CD4-positive, alpha-beta T cell treated with Interleukin-15 for 1 hour (primary cell): ENCODE measurements around the gene CFAP43.

Experiments used
- DNase-seq: peaks from one replicate; pipeline ENCODE4 v3.0.0-alpha.2; 2020

The CFAP43 gene, protein sequence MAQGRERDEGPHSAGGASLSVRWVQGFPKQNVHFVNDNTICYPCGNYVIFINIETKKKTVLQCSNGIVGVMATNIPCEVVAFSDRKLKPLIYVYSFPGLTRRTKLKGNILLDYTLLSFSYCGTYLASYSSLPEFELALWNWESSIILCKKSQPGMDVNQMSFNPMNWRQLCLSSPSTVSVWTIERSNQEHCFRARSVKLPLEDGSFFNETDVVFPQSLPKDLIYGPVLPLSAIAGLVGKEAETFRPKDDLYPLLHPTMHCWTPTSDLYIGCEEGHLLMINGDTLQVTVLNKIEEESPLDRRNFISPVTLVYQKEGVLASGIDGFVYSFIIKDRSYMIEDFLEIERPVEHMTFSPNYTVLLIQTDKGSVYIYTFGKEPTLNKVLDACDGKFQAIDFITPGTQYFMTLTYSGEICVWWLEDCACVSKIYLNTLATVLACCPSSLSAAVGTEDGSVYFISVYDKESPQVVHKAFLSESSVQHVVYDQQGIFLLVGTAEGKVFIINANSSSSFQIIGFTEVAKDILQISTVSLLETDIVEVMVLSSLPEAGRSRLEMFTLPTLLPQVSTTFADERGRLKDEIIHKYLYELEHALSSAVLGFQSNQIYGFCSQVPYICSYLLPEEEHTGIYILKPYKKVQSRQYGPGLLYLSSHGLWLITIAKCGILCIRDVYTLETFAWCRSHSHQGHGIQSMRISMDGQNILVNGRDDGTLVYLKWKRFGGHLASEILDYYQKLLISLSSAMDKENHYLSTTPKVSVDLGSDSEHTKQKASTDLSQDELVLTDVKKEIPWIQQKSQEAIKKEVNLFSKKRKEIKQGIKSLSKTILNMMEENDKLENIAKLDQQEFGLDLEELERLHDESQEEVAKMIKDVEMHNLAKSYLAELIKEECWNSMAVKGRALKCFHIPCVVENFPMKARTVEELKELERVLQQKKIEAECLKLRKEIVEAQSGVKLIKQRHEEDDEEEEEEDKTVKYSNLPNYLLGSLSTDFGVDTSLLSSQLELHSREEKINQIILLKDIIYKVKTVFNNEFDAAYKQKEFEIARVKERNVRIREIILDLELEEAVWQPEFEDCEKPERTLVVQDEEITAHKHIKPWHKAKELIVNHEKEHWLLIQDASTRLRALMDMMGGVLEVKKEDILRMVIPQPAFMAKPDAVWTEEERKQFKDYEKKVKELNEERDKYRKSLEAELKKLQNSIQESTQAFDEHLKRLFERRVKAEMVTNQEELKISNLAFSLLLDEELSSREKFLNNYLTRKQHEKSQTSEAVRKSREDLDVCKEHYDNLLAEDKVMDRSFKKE (N-terminal part only)

DNA sequence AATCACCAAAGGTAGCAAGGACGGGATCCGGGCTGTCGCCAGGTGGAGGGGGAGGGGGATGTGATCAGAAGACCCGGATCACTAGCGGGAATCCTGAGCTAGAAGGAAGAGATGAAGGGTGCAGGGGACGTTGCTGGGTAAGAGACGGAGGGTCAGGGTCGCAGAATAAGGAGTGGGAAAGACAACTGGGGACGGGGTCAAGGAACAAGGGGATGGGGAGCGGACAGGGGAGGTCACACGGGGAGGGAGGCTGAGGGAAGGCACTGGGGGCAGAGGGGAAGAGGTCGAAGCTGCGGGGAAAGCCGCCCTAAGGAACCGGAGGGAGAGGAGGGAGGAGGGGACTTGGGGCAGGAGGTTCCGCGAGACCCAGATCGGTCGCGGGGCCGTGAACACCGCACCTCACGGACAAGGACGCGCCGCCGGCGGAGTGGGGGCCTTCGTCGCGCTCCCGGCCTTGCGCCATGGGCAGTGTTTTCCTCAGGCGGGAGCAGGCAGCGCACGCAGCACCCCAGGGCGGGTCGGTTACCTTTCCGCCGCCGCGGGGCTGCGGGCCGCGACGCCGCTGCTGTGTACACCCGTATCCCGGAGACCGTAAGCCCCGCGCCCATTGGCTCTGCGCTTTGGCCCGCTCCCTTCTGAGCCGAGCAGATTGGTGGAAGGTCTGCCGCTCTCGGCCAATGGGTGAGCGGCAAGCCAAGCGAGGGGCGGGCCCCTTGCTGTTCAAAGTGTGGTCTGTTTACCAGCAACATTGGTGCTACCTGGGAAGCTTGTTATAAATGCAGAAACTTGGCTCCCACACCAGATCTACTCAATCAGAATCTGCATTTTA is at the start of gene CFAP43:
CFAP43 (minus strand) TSS at position 581 of the 829 bp plus-strand sequence; CDS start at position 463, 118 bp downstream.
- DNase-seq: peak; percentile 98

DNA sequence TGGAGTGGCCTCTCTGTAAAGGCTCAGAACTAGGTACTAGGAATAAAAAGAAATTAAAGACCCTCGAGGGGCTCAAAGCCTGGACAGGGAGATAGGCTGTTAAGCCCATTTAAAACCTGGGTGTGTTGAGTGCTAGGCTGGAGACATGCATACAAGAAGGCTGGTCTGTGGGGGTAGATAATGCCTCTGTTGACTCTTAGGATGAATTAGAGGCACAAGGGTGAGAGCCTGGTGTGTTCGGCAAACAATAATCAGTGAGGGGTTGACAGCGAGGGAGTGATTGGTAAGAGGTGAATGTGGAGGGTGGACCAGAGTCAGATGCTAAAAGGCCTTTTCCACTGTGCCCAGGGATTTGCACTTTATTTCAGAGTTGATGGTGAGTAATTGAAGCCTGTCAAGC is 49.5 kb upstream of the CFAP43 start:
- no peak for DNase-seq

DNA sequence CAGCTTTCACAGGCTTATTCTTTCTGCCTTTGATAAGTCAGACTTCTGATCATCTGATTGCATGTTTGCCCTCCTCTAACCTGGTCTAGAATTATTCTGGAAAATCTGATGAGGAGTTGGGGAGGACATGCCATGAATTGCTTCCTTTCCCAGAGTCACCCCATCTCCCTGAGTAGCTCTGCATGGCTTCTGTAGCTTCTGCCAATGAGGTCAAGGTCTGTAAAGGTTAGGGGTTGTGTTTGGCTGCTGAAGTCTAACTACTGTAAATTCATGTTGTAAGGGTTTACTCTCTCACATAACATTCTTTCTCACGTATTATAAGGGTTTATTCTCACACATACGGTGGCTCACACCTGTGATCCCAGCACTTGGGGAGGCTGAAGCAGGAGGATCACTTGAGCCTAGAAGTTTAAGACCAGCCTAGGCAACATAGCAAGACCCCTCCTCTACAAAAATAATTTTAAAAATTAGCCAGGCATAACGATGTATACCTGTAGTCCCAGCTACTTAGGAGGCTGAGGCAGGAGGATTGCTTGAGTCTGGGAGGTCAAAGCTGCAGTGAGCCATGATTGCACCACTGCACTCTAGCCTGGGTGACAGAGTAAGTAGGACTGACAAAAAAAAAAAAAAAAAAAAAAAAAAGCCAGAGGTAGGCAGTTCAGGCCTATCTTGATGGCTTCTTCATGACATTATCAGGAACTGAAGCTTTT is 47.5 kb upstream of the CFAP43 start:
- no peak for DNase-seq

DNA sequence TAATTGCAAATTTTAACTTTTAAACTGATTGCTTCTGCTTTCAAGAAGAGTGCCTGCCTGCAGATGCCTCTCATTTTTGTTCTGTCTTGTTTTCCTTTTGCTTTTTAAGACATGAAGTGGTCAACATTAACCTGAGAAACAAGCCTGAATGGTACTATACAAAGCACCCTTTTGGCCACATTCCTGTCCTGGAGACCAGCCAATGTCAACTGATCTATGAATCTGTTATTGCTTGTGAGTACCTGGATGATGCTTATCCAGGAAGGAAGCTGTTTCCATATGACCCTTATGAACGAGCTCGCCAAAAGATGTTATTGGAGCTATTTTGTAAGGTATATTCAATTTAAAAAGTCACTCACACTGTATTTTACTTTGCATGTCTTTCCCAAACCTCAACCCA is 45.6 kb upstream of the CFAP43 start:
- DNase-seq: no peak

DNA sequence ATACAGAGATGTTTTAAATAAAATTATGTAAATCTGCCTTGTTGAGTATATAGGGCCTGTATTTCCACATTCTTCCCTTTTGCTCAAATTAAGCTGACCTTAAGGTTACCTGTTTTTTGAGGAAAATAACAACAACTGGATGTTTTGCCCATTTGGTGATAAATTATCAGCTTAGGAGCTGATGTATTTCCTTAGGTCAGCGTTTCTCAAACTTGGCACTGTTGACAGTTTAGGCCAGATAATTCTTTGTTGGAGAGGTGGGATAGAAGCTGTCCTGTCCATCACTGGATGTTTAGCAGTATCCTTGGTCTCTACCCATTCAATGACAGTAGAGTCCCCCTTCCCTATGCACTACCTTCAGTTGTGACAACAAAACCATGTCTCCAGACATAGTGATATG is 44.0 kb upstream of the CFAP43 start:
- DNase-seq: no peak

DNA sequence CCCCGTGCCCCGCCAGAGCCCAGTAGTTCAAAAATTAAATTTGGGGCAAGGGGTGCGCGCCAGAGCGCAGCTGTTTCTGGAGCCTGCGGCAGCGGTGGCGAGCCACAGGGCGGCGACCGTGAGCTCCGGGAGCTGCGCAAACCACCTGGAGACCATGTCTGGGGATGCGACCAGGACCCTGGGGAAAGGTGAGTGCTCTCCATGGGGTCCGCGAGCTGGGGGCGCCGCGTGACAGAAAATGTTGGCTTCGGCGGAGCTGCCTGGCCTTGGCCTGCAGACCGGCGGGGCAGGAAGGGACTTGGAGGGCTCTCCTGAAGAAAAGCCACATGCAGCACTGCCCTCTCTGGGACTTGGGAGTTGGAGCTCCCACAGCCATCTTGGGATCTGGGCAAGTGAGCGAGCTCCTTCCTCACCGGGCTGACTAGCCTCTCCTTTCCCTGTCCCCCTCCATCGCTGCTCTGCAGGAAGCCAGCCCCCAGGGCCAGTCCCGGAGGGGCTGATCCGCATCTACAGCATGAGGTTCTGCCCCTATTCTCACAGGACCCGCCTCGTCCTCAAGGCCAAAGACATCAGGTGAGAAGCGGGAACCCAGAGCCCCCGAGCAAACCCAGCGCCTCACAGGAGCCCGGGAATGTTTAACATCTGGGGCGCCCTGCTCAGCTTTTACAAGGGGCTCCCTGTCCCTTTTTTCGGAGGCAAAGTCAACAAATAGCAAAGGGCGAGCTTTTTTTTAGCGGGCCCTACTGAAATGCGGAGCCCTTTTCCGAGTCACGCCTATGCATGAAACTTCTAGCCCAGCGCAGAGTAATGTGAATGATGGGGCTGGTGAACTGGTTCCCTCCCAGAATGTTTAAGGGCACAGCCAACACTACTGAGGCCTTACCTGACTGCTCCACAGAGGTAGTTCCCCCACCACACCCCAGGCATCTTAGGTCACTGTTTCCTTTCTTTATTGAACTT is 42.9 kb upstream of the CFAP43 start:
- DNase-seq: peak; percentile 44

DNA sequence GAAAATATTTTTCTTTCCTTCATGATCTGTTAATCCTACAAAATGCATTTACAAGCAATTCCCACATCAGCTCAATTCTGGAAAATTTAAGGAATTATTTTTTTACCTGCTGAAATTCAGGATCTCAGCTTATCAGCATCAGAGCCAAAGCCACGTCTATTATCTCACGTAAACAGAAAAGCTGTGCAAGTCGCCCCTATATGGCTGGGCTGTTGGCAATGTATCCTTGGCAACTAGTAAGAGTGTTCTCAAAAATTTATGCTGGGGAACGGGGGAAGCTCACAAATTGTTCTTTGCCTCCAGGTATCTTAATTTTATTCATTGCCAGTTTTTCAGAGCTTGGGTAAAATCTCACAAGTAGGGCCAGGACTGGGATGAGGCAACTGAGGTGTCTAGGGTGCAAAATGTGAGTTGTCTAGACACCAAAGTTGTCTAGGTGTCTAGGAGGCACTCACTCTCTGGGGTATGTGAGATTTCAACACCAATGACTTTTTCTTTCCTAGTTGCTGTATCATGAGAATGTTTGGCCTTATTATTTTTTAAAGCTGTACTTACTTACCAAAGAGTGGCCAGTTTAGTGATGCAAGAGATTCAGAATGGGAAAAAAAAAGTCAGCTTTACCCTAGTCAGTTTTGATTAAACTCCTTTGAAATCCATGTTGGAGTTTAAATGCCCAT is 41.9 kb upstream of the CFAP43 start:
- no peak for DNase-seq

DNA sequence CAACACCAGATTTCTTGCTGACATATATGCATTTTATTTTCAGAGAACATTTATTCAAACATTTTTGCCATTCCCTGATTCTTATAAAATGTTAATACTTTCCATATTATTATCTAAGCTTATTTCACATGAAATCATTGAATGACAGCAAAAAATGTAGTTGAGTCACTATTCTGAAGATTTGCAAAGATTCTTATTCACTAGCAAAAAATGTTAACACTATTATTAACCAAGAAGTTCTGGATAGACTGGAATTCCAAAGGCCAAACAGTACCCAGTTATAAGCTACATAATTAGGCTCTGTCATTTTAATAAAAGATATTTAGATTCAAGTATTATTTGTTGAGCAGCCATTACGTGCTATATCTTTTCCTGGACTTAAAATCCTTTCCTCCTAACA is 41.1 kb upstream of the CFAP43 start:
- DNase-seq: no peak

DNA sequence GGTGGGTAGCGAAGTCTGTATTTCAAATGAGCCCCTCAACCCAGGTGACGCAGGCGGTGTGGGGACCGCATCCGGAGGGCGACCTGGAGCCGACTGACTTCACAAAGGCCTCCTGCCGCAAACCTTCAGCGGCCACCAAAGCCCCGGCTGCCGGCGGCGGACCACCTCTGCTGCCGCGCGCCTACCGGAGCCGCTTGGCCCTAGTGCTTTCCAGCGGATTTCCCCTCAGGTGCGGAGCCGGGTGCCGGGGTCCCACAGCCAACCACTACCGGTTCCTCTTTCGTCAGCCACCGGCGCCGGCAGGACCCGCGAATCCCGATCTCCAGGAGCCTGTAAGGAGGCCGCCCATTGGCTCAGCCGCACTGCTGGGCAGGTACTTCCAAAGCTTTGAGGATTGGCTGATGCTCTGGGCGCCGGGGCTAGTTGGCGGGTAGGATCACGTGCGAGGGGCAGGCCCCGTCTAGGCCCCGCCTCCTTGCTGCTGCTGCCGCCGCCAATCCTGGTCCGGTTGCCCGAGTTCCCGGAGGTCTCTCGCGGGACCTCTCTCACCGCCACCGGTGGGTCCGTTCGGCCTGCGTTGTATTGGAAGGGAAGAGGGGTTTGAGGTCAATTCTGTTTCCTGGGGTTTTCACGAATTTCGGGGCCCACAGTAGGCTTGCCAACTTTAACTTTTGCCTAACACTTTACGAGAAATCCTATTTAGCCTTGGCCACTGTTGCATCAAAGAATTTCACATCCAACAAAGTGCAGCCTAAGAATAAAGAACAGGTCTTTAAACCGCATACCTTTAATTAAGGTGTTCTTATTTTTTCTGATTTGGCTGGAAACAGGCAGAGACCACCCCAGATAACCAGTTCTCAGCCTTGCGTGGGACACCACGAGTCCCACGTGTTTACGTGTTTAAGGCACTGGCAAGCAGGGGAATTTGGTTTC is 36.8 kb upstream of the CFAP43 start, which contains the start of gene GSTO2:
GSTO2 (plus strand) TSS at position 472 of the 933 bp plus-strand sequence. CDS start 5,732 bp downstream, outside the sequence.
- DNase-seq: peak; percentile 99

DNA sequence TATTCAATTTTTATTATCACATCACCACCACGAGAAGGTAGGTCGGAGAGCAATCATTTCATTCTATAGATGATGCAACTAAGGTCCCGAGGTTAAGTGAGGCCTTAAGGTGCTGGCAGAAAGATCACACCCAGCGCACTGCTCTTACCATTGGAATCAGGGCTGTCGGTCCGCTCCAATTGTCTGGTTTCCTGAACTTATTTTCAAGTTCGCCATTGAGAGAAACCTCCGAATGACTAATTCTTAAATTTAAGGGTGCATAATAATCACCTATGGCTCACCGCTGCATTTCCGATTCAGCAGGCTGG is 36.2 kb upstream of the CFAP43 start:
- DNase-seq: no peak

DNA sequence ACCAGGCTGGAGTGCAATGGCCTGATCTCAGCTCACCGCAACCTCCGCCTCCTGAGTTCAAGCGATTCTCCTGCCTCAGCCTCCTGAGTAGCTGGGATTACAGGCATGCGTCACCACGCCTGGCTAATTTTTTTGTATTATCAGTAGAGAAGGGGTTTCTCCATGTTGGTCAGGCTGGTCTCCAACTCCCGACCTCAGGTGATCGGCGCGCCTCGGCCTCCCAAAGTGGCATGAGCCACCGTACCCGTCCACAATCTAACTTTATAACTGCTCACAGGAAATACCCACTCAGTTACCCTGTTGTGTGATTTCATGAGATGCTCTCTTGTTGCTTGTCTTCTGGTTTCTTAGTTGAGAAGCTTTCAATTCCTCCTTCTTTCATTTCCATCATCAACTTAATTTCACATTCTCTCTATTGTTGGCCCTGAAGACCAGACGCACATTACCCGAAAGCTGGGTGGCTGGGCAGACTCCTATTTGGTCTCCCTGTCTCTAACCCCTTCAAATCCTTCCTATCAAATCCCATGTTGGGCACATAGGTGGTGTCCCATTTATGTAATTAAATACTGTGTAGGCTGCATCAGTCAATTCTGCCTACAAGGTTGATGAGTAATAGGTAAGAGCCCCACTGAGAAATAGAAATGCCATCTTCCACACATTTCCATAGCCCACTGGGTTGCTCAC is 35.7 kb upstream of the CFAP43 start:
- no peak for DNase-seq

DNA sequence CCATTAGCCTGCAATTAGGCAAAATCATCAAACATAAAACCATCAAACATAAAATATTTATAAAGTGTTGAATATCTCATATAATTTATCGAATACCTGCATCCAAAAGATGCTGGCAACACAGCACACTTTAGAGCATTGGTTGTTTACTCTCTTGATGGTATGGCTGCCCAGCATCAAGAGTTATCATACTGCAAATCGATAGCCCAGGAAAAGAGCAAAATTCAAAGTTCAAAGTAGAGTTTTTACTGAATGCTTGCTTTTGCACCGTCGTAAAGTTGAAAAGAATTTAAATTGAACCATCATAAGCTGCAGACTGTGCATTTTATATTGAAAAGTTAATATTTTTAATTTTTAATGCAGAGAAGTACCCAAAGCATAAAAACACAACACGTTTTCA is 32.6 kb upstream of the CFAP43 start:
- no peak for DNase-seq

DNA sequence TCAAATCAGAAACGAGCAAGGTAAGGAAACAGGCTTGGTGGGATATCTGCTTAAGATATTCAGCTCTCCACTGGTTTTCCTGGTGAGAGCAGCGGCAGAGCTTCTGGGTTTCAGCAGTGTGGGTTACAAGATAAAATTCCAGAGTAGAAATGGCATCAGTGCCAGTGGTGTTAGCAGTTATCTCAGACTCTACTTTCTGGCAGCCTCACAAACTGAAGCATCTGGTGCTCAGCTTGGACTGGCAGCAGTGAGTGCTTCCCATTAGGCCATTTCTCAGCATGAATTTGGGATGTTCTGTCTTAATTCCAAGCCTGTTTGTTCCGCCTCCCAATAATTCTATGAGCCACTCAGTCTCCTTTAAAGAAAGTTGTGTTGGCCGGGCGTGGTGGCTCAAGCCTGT is 29.9 kb upstream of the CFAP43 start:
- DNase-seq: no peak

DNA sequence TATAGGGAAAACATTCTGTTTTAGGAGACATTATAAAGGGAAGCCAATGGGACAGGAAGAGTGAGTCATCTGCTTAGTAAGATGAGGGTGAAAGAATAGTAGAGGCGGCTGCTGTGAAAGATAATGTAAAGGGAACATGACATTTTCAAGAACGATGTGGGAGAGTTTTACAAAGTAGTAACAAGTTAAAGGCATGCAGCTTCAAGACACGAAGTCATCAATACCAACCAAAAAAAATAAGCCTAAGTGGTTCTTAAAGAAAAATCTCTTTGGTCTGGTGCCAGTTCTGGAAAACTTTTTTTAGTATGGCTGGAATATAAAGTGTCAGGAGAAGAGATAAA is 28.6 kb upstream of the CFAP43 start:
- no peak for DNase-seq

DNA sequence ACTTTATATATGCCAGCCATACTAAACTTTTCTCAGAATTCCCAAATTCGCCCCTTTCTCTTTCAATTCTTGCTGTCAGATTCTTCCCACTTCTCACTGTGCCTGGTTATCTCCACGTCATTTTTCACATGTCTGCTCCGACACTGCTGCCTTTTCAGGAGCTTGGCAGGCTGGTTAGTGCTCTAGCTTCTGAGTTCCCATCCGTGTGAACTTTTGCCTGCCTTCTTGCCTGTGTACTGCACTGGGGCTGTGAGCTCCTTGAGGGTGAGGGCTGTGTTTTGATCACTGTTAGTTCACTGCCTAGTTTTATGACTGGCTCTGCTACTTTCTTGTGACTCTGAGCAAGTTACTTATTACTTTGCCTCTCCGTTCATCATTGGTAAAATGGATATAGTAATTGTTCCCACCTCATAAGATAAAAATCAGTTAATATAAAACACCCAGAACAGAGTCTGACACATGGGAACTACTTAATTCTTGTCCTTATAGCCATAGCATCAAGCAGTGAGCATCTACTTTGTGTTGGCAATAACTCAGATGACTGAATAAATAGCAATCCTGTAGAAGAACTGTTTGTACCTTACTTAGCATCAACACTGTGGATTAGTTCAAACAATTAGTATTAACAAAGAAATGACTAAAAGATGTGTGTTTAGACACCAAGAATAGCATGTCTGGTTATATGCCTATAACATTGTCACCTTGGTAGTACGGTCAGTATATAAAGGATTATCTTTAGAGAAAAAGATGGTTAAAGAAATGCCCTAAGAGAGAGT is 28.0 kb upstream of the CFAP43 start:
- DNase-seq: no peak

DNA sequence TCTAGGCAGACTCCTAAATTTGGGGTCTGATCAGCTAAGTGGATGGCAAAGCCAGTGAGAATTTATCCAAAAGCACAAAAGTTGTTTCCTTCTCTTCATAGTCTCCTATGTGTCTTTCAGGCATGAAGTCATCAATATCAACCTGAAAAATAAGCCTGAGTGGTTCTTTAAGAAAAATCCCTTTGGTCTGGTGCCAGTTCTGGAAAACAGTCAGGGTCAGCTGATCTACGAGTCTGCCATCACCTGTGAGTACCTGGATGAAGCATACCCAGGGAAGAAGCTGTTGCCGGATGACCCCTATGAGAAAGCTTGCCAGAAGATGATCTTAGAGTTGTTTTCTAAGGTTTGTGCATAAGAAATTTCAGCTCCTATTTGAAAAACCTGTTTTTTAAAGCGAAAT is 27.3 kb upstream of the CFAP43 start:
- no peak for DNase-seq

DNA sequence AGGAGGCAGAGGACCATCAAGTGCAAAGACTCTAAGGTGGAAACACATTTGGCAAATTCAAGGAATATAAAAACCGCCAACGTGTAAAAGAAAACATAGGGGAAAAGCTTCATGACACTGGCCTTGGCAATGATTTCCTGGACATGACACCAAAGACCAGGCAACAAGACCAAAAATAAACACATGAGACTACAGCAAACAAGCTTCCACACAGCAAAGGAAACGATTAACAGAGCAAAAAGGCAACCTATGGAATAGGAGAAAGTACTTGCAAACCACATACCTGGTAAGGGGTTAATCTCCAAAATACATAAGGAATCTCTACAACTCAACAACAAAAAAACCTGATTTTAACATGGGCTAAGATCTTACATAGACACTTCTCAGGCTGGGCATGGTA is 26.0 kb upstream of the CFAP43 start:
- DNase-seq: no peak
